ENCODE data around the gene UXS1. TPM values are rescaled to one million over a fixed set of nuclear protein-coding genes. Genes with fewer than 3 reads are reported as not detected.

UXS1 gene
- polyA plus RNA-seq, 1 donor from 2014 or later, result 19.1 TPM

DNA sequence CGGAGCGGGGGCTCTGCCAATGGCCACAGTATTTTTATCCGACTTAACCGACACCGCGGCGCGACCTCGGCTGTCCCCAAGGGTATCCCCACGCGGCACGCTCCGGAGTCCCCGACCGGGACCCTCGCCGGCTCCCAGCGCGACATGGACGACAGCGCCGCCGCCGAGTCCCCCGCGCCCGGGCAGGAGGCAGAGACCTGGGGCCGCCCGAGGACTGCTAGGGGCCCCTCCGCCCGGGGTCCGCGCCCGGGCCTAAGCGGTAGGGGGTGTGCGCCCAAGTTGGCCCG lies 468 bp downstream of the UXS1 start:
- Histone ChIP-seq H3K36me3 (ENCODE audit: insufficient read depth, low read length) (no peaks in the 10 kb centered on the region), H3F3A (ENCODE audit: insufficient read depth, low read length, poor library complexity, severe bottlenecking) (no peaks in the 10 kb centered on the region), H3K27ac (ENCODE audit: low read length) (peak overlapping the region; percentile 76), H3K79me2 (replicated peaks; ENCODE audit: insufficient read depth, low read length) (peaks cover 42% of the 10 kb centered on the region), H3K4me3 (ENCODE audit: low read length) (peak overlapping the region; percentile 98), H2AFZ (ENCODE audit: low read depth, low read length) (peak overlapping the region; percentile 30), H3K9me2 (ENCODE audit: insufficient read depth, low read length) (no peaks in the 10 kb centered on the region), H3K9ac (ENCODE audit: low read length) (peak overlapping the region; percentile 83), H3K27me3 (ENCODE audit: insufficient read depth, low read depth, low read length) (no peaks in the 10 kb centered on the region), H3K4me2 (ENCODE audit: low read length) (peak overlapping the region; percentile 79), H4K20me1 (ENCODE audit: insufficient read depth) (no peaks in the 10 kb centered on the region), H3K9me3 (ENCODE audit: low read length) (no peaks in the 10 kb centered on the region)
- TF ChIP-seq, protein P1, sequence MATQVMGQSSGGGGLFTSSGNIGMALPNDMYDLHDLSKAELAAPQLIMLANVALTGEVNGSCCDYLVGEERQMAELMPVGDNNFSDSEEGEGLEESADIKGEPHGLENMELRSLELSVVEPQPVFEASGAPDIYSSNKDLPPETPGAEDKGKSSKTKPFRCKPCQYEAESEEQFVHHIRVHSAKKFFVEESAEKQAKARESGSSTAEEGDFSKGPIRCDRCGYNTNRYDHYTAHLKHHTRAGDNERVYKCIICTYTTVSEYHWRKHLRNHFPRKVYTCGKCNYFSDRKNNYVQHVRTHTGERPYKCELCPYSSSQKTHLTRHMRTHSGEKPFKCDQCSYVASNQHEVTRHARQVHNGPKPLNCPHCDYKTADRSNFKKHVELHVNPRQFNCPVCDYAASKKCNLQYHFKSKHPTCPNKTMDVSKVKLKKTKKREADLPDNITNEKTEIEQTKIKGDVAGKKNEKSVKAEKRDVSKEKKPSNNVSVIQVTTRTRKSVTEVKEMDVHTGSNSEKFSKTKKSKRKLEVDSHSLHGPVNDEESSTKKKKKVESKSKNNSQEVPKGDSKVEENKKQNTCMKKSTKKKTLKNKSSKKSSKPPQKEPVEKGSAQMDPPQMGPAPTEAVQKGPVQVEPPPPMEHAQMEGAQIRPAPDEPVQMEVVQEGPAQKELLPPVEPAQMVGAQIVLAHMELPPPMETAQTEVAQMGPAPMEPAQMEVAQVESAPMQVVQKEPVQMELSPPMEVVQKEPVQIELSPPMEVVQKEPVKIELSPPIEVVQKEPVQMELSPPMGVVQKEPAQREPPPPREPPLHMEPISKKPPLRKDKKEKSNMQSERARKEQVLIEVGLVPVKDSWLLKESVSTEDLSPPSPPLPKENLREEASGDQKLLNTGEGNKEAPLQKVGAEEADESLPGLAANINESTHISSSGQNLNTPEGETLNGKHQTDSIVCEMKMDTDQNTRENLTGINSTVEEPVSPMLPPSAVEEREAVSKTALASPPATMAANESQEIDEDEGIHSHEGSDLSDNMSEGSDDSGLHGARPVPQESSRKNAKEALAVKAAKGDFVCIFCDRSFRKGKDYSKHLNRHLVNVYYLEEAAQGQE (IDR thresholded peaks at IDR 0.05; ENCODE audit: borderline replicate concordance), result no peak
- TF ChIP-seq MXI1 (conservative IDR thresholded peaks at IDR 0.05; ENCODE audit: poor library complexity, severe bottlenecking) (no peak), POLR2AphosphoS5 (IDR thresholded peaks at IDR 0.05) (no peak), EP300 (conservative IDR thresholded peaks at IDR 0.05; ENCODE audit: poor library complexity, severe bottlenecking) (no peak)

DNA sequence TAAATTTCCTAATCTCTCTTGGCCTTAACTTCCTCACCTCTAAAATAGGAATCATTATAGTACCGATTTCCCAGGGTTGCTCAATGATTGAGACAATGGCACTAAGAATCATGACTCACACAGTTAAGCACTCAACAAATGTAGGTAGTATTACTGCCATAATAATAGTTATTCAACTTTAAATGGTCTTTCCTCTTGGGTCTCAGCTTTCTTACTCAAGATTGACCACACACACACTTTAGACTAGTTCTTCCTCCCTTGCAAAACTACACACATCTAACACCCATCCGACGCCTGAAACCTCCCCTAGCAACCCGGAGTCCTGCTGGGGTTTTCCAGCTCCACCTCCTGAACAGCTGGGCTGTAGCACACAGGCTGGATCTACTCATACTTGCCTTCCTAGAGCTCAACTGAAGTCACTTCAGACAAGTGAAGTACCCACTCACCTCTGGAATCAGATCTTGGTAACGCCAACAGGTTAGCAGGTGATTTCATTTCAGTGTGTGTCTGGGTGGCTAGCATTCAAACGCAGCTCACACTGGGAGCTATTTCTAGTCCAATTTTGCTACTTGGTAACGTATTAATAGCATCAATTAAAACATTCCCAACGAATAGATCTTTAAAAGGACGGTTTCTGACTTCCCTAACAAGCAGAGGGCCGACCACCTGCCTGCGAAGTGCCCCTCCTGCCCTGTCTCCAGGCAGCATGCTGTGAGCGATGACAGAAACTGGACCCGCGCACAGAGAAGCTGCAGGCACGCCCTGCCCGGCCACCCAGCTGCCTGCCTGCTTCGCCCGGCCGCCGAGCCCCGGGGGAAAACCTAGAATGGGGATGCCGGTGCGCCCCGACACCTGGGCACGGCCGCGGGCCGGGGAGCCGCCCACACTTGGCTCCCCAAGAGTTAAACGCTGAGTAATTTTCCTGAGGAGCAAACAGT lies 1.1 kb downstream of the UXS1 start:
- Histone ChIP-seq H2AFZ (ENCODE audit: low read depth, low read length) (peak overlapping the region; percentile 30), H3K9ac (ENCODE audit: low read length) (peak overlapping the region; percentile 83), H4K20me1 (ENCODE audit: insufficient read depth) (no peaks in the 10 kb centered on the region), H3K27me3 (ENCODE audit: insufficient read depth, low read depth, low read length) (no peaks in the 10 kb centered on the region), H3F3A (ENCODE audit: insufficient read depth, low read length, poor library complexity, severe bottlenecking) (no peaks in the 10 kb centered on the region), H3K4me3 (ENCODE audit: low read length) (peak overlapping the region; percentile 98), H3K27ac (ENCODE audit: low read length) (peak overlapping the region; percentile 76), H3K36me3 (ENCODE audit: insufficient read depth, low read length) (no peaks in the 10 kb centered on the region), H3K4me2 (ENCODE audit: low read length) (peak overlapping the region; percentile 79), H3K9me3 (ENCODE audit: low read length) (no peaks in the 10 kb centered on the region), H3K9me2 (ENCODE audit: insufficient read depth, low read length) (no peaks in the 10 kb centered on the region), H3K79me2 (replicated peaks; ENCODE audit: insufficient read depth, low read length) (peaks cover 48% of the 10 kb centered on the region)
- TF ChIP-seq POLR2AphosphoS5 (IDR thresholded peaks at IDR 0.05), result peak; percentile 17
- TF ChIP-seq, protein P2, sequence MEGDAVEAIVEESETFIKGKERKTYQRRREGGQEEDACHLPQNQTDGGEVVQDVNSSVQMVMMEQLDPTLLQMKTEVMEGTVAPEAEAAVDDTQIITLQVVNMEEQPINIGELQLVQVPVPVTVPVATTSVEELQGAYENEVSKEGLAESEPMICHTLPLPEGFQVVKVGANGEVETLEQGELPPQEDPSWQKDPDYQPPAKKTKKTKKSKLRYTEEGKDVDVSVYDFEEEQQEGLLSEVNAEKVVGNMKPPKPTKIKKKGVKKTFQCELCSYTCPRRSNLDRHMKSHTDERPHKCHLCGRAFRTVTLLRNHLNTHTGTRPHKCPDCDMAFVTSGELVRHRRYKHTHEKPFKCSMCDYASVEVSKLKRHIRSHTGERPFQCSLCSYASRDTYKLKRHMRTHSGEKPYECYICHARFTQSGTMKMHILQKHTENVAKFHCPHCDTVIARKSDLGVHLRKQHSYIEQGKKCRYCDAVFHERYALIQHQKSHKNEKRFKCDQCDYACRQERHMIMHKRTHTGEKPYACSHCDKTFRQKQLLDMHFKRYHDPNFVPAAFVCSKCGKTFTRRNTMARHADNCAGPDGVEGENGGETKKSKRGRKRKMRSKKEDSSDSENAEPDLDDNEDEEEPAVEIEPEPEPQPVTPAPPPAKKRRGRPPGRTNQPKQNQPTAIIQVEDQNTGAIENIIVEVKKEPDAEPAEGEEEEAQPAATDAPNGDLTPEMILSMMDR (IDR thresholded peaks at IDR 0.05; ENCODE audit: poor library complexity, severe bottlenecking), result no peak

DNA sequence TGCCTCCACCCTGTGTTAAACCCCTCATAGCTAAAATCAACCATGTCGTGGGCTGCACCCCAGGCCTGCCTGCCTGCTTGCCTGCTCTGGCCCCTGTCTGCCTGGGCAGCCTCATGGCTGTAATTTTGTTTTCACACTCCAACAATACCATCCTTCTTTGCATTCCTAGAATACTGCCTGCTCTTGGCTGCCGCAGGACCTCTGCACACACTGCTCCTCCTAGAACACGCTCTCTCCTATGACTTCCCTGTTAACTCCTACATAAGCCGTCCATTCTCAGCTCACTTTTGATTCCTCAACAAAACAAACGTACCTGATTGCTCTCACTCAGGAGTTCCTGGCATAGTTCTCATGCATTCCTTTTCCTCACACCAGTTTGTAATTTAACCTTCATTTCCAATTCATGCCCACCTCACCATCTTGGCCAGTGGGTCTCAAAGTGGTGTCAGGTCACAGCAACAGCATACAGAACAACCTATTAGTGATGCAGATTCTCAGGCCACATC lies 2.5 kb downstream of the UXS1 start:
- Histone ChIP-seq H3K9me3 (ENCODE audit: low read length) (no peaks in the 10 kb centered on the region), H3K9ac (ENCODE audit: low read length) (no peak overlapping the region), H2AFZ (ENCODE audit: low read depth, low read length) (no peak overlapping the region), H3K4me3 (ENCODE audit: low read length) (peak overlapping the region; percentile 19), H3K4me2 (ENCODE audit: low read length) (no peak overlapping the region), H3K27ac (ENCODE audit: low read length) (no peak overlapping the region), H3K9me2 (ENCODE audit: insufficient read depth, low read length) (no peaks in the 10 kb centered on the region), H3F3A (ENCODE audit: insufficient read depth, low read length, poor library complexity, severe bottlenecking) (no peaks in the 10 kb centered on the region), H3K36me3 (ENCODE audit: insufficient read depth, low read length) (no peaks in the 10 kb centered on the region), H3K79me2 (replicated peaks; ENCODE audit: insufficient read depth, low read length) (peaks cover 56% of the 10 kb centered on the region), H4K20me1 (ENCODE audit: insufficient read depth) (no peaks in the 10 kb centered on the region), H3K27me3 (ENCODE audit: insufficient read depth, low read depth, low read length) (no peaks in the 10 kb centered on the region)
- TF ChIP-seq EP300 (conservative IDR thresholded peaks at IDR 0.05; ENCODE audit: poor library complexity, severe bottlenecking) (no peak), POLR2AphosphoS5 (IDR thresholded peaks at IDR 0.05) (no peak), RAD21 (conservative IDR thresholded peaks at IDR 0.05) (no peak), TAF1 (IDR thresholded peaks at IDR 0.05; ENCODE audit: low read depth) (no peak), SMC3 (conservative IDR thresholded peaks at IDR 0.05; ENCODE audit: poor library complexity) (no peak), EZH2 (IDR thresholded peaks at IDR 0.05; ENCODE audit: borderline replicate concordance, insufficient read depth, low read length, poor library complexity, severe bottlenecking) (no peak), MXI1 (conservative IDR thresholded peaks at IDR 0.05; ENCODE audit: poor library complexity, severe bottlenecking) (no peak)
- TF ChIP-seq, protein P2 (IDR thresholded peaks at IDR 0.05; ENCODE audit: poor library complexity, severe bottlenecking), result no peak
- TF ChIP-seq, protein P1 (IDR thresholded peaks at IDR 0.05; ENCODE audit: borderline replicate concordance), result no peak
